ENCODE data around the gene AGAP3. TPM values are rescaled to one million over a fixed set of nuclear protein-coding genes. Genes with fewer than 3 reads are reported as not detected.

Gene AGAP3
- total RNA-seq, 1 experiment from 2014 or later: 115 TPM

GRCh38 chr7:151064454-151064853 is 21.8 kb upstream of the AGAP3 start:
- TF ChIP-seq CTCF (conservative IDR thresholded peaks at IDR 0.05; ENCODE audit: low read depth, low read length) (no peak), EZH2 (IDR thresholded peaks at IDR 0.05; ENCODE audit: borderline replicate concordance, low read depth, low read length, poor library complexity, severe bottlenecking) (no peak)
- H3K4me3 ChIP-seq (ENCODE audit: low read depth, low read length, poor library complexity, severe bottlenecking): no peak overlapping the region
- peaks cover 38% of the 10 kb centered on the region for H3K36me3 ChIP-seq (ENCODE audit: insufficient read depth, low read length, poor library complexity, severe bottlenecking)
- H3K27me3 ChIP-seq (replicated peaks; ENCODE audit: insufficient read depth, low read depth, low read length, poor library complexity): no peaks in the 10 kb centered on the region
- H3K4me1 ChIP-seq (ENCODE audit: insufficient read depth, low read length, poor library complexity, severe bottlenecking): peaks cover 17% of the 10 kb centered on the region
- no peaks in the 10 kb centered on the region for H3K9me3 ChIP-seq (ENCODE audit: low read depth, low read length, poor library complexity, severe bottlenecking)
- H3K27ac ChIP-seq (ENCODE audit: low read depth, low read length, poor library complexity, severe bottlenecking): no peak overlapping the region
- intact Hi-C loops (cut with micrococcal nuclease; ENCODE audit: unreplicated experiment): no loop called here
- ChIA-PET CTCF (no interaction called here), POLR2A (ENCODE audit: low non-redundant PET) (no interaction called here)
- no TSS peak for BruUV-seq (replicated peaks)
- no peak for DNase-seq (ENCODE audit: low spot score)

- intact Hi-C loops (cut with micrococcal nuclease; ENCODE audit: unreplicated experiment): no loop called here
- CTCF ChIA-PET: no interaction called here
- Histone ChIP-seq H3K4me1 (ENCODE audit: insufficient read depth, low read length, poor library complexity, severe bottlenecking) (peaks cover 17% of the 10 kb centered on the region), H3K9me3 (ENCODE audit: low read depth, low read length, poor library complexity, severe bottlenecking) (no peaks in the 10 kb centered on the region), H3K4me3 (ENCODE audit: low read depth, low read length, poor library complexity, severe bottlenecking) (no peak overlapping the region), H3K36me3 (ENCODE audit: insufficient read depth, low read length, poor library complexity, severe bottlenecking) (peaks cover 43% of the 10 kb centered on the region), H3K27ac (ENCODE audit: low read depth, low read length, poor library complexity, severe bottlenecking) (no peak overlapping the region), H3K27me3 (replicated peaks; ENCODE audit: insufficient read depth, low read depth, low read length, poor library complexity) (no peaks in the 10 kb centered on the region)
- POLR2A ChIA-PET (ENCODE audit: low non-redundant PET): no interaction called here
- no peak for DNase-seq (ENCODE audit: low spot score)
- TF ChIP-seq CTCF (conservative IDR thresholded peaks at IDR 0.05; ENCODE audit: low read depth, low read length) (no peak), EZH2 (IDR thresholded peaks at IDR 0.05; ENCODE audit: borderline replicate concordance, low read depth, low read length, poor library complexity, severe bottlenecking) (no peak)
- BruUV-seq (replicated peaks): no TSS peak
These were observed 21.3 kb upstream of the AGAP3 start for GRCh38 chr7:151064993-151065392.

GRCh38 chr7:151065516-151065915 is 20.8 kb upstream of the AGAP3 start:
- H3K4me1 ChIP-seq (ENCODE audit: insufficient read depth, low read length, poor library complexity, severe bottlenecking): peaks cover 17% of the 10 kb centered on the region
- no peak overlapping the region for H3K4me3 ChIP-seq (ENCODE audit: low read depth, low read length, poor library complexity, severe bottlenecking)
- TF ChIP-seq EZH2 (IDR thresholded peaks at IDR 0.05; ENCODE audit: borderline replicate concordance, low read depth, low read length, poor library complexity, severe bottlenecking) (no peak), CTCF (conservative IDR thresholded peaks at IDR 0.05; ENCODE audit: low read depth, low read length) (no peak)
- H3K27ac ChIP-seq (ENCODE audit: low read depth, low read length, poor library complexity, severe bottlenecking): no peak overlapping the region
- no TSS peak for BruUV-seq (replicated peaks)
- DNase-seq (ENCODE audit: low spot score): no peak
- intact Hi-C loops (cut with micrococcal nuclease; ENCODE audit: unreplicated experiment): no loop called here
- no peaks in the 10 kb centered on the region for H3K27me3 ChIP-seq (replicated peaks; ENCODE audit: insufficient read depth, low read depth, low read length, poor library complexity)
- ChIA-PET POLR2A (ENCODE audit: low non-redundant PET) (no interaction called here), CTCF (no interaction called here)
- H3K36me3 ChIP-seq (ENCODE audit: insufficient read depth, low read length, poor library complexity, severe bottlenecking): peaks cover 48% of the 10 kb centered on the region
- H3K9me3 ChIP-seq (ENCODE audit: low read depth, low read length, poor library complexity, severe bottlenecking): no peaks in the 10 kb centered on the region
